Left lung (tissue), 10 donors: ENCODE data around the gene LPAR1. TPM values are rescaled to one million over a fixed set of nuclear protein-coding genes. Genes with fewer than 3 reads are reported as not detected.

Source experiments
- ATAC-seq: fragments of 200-7000 bp; cut with Tn5 transposase; one replicate; pipeline ENCODE4 v1.9.1; 2020; ENCODE audit warnings: moderate library complexity
- DNase-seq, 4 donors: peaks; one replicate each; pipeline ENCODE4 v3.0.0-alpha.2; 2013 to 2020
- H3K27ac ChIP-seq, 2 donors: fragments of 200-600 bp; sonication (generic) in 1 of 2; one replicate each; pipeline versions ENCODE4 v1.5.0 to v1.8.0; 2020 to 2021
- H3K27me3 ChIP-seq, 2 donors: fragments of 200-600 bp; sonication (generic) in 1 of 2; one replicate each; pipeline versions ENCODE4 v1.5.0 to v1.8.0; 2020 to 2021
- H3K36me3 ChIP-seq, 2 donors: fragments of 200-600 bp; sonication (generic) in 1 of 2; one replicate each; pipeline versions ENCODE4 v1.5.0 to v1.8.0; 2020 to 2021
- H3K4me1 ChIP-seq, 2 donors: fragments of 200-600 bp; one replicate each; pipeline ENCODE4 v1.8.0; 2021
- H3K4me3 ChIP-seq, 2 donors: fragments of 200-600 bp; sonication (generic) in 1 of 2; one replicate each; pipeline versions ENCODE4 v1.5.0 to v1.8.0; 2020 to 2021; ENCODE audit warnings: mild to moderate bottlenecking in 1 of 2
- H3K9me3 ChIP-seq, 2 donors: fragments of 200-600 bp; sonication (generic) in 1 of 2; one replicate each; pipeline versions ENCODE4 v1.5.0 to v1.8.0; 2020 to 2021
- CTCF ChIP-seq, 2 donors: fragments of 200-600 bp; sonication (generic) in 1 of 2; IDR thresholded peaks; one replicate each; pipeline versions ENCODE4 v1.5.0 to v1.8.0; 2021; ENCODE audit warnings: antibody characterized with exemption in 2 of 2
- intact Hi-C, 2 donors: fragments of 100-400 bp; cut with DNase I; formaldehyde crosslinking; loops; one replicate each; pipeline versions ENCODE4 v1.11.2 to v1.14.2; 2022
- polyA plus RNA-seq, 6 donors: library from polyadenylated mRNA; unstranded; fragments of 120-200 nt; gene quantifications; one replicate each; pipeline ENCODE4 v1.2.1, GENCODE V29; 2013; ENCODE audit not compliant: insufficient read length in 6 of 6
- total RNA-seq, 2 donors: library from RNA; stranded (reverse); fragmentation: NEBNext Ultra II Directional; extraction: Animal tissue kit (Norgen Biotek cat#: 25700); gene quantifications; one replicate each; pipeline ENCODE4 v1.2.1, GENCODE V29; 2021
- donor health status: DM: no; HTN: yes; CAD: no.
- donor health status: DM: no; HTN: no; CAD: no.

Gene LPAR1
- total and polyA plus RNA-seq, 8 donors = 23.3 to 72.7 (median 60.7) TPM

- intact Hi-C loops = no loop called here
Observed at GRCh38 chr9:111039231-111039906, 1.1 kb upstream of the LPAR1 start.

GRCh38 chr9:111037708-111038330, 451 bp downstream of the LPAR1 start:
- ATAC-seq (peak; percentile 56), DNase-seq (peak; percentile 40 to 92 (median 64))
- Histone ChIP-seq H3K36me3 (no peaks in the 10 kb centered on the region), H3K27ac (peak overlapping the region; percentile 81 to 83), H3K27me3 (peaks cover 0 to 65% of the 10 kb centered on the region in 2 donors), H3K9me3 (no peaks in the 10 kb centered on the region), H3K4me3 (peak overlapping the region; percentile 61 to 72), H3K4me1 (peaks cover 0 to 26% of the 10 kb centered on the region in 2 donors)
- intact Hi-C loops = no loop called here
- no peak for TF ChIP-seq CTCF (IDR thresholded peaks at IDR 0.05)

More at GRCh38 chr9:111039231-111039906, 1.1 kb upstream of the LPAR1 start:
- TF ChIP-seq CTCF (IDR thresholded peaks at IDR 0.05) = no peak
- ATAC-seq (peak; percentile 37), DNase-seq (no peak)
- H3K27me3 ChIP-seq = peaks cover 0 to 58% of the 10 kb centered on the region in 2 donors
- no peaks in the 10 kb centered on the region for H3K9me3 ChIP-seq
- H3K27ac ChIP-seq = peak overlapping the region; percentile 70 to 83
- H3K4me1 ChIP-seq = peaks cover 0 to 26% of the 10 kb centered on the region in 2 donors
- no peaks in the 10 kb centered on the region for H3K36me3 ChIP-seq
- H3K4me3 ChIP-seq = peak overlapping the region; percentile 61 to 72

GRCh38 chr9:111037356-111037707, 938 bp downstream of the LPAR1 start:
- ATAC-seq = peak; percentile 22
- no peak for TF ChIP-seq CTCF (IDR thresholded peaks at IDR 0.05)

GRCh38 chr9:111036946-111037345, 1.3 kb downstream of the LPAR1 start:
- intact Hi-C loops = no loop called here
- ATAC-seq = peak; percentile 35
- H3K4me3 ChIP-seq = peak overlapping the region; percentile 61 to 72
- peaks cover 0 to 26% of the 10 kb centered on the region in 2 donors for H3K4me1 ChIP-seq
- H3K36me3 ChIP-seq = no peaks in the 10 kb centered on the region
- peak overlapping the region; percentile 81 to 83 for H3K27ac ChIP-seq
- no peak for TF ChIP-seq CTCF (IDR thresholded peaks at IDR 0.05)
- DNase-seq = no peak
- H3K27me3 ChIP-seq = peaks cover 0 to 65% of the 10 kb centered on the region in 2 donors
- no peaks in the 10 kb centered on the region for H3K9me3 ChIP-seq

More at GRCh38 chr9:111037356-111037707, 938 bp downstream of the LPAR1 start:
- intact Hi-C loops = no loop called here
- peaks cover 0 to 26% of the 10 kb centered on the region in 2 donors for H3K4me1 ChIP-seq
- peak overlapping the region; percentile 61 to 72 for H3K4me3 ChIP-seq
- peak in 1 of 4 donors; percentile 52 for DNase-seq
- peaks cover 0 to 65% of the 10 kb centered on the region in 2 donors for H3K27me3 ChIP-seq
- H3K36me3 ChIP-seq = no peaks in the 10 kb centered on the region
- H3K9me3 ChIP-seq = no peaks in the 10 kb centered on the region
- H3K27ac ChIP-seq = peak overlapping the region; percentile 81 to 83

GRCh38 chr9:111036429-111036789, 1.9 kb downstream of the LPAR1 start:
- peak overlapping the region; percentile 61 to 72 for H3K4me3 ChIP-seq
- intact Hi-C loops = no loop called here
- no peaks in the 10 kb centered on the region for H3K36me3 ChIP-seq
- H3K9me3 ChIP-seq = no peaks in the 10 kb centered on the region
- H3K27me3 ChIP-seq = peaks cover 0 to 65% of the 10 kb centered on the region in 2 donors
- TF ChIP-seq CTCF (IDR thresholded peaks at IDR 0.05) = peak; percentile 42 to 68
- H3K4me1 ChIP-seq = peaks cover 0 to 26% of the 10 kb centered on the region in 2 donors
- peak in 3 of 4 donors; percentile 74 to 89 (median 78) for DNase-seq
- peak overlapping the region; percentile 81 to 83 for H3K27ac ChIP-seq
- peak; percentile 65 for ATAC-seq
